DMS79 treated with DMSO at 0.1 percent for 48 hours (cell line): ENCODE measurements around the gene SEC23IP.

ENCODE experiments used
- DNase-seq: peaks from one replicate; lab custom pipeline; 2025; lab: John Stamatoyannopoulos, UW

Gene SEC23IP

DNA sequence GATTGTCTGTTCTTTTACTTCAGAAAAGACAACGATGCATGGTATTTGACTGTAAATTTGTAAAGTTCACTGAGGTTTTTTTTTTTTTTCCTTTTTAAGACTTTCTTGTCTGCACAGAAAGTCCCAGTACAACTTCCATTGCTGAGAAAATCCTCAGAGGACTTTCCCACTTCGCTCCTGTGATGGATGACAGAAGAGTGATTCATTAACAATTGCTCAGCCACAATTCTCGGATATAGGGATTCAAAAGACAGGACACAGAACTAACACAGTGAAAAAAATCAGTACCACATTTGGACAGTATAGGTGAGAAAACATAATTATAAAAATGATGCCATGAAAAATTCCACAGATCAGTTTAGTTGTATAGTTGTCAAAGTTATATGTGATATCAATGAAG, 48.0 kb downstream of the SEC23IP start:
- DNase-seq, result no peak

DNA sequence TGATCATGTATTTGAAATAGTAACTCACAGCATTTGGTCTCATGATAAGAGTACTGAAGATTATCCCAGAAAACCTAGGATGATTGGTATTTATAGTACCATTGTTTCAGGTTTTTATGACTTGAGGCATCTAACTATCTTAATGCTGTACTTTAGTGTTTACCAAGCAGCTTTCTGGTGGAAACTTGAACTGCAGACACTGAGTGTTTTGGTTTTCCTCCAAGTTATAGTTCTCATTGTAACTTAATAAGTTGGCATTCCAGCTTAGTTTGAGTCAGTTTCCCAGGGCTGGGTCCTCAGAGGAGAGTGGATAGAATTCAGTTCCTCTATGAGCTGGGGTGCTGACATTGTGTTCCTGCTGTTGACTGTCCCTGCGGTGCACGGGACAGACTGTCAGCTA, 50.4 kb downstream of the SEC23IP start:
- DNase-seq, result no peak

DNA sequence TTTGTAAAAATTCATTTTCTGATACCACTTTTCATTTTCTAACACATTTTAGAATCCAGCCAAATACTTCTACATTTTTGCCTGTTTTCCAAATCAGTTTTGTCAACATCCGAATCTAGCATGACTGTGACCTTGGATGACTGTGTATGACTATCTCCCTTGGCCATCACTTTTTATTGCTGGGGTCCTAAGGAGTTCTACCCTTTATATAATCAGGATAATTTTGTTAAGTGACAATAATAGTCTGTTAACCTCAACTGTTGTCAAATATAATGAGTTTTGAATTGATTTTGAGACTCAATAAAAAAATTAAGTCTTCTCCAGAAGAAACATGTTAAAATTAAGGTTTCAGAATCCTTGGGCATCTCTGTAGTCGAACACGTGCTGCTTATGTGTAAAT, 53.3 kb downstream of the SEC23IP start:
- no peak for DNase-seq

DNA sequence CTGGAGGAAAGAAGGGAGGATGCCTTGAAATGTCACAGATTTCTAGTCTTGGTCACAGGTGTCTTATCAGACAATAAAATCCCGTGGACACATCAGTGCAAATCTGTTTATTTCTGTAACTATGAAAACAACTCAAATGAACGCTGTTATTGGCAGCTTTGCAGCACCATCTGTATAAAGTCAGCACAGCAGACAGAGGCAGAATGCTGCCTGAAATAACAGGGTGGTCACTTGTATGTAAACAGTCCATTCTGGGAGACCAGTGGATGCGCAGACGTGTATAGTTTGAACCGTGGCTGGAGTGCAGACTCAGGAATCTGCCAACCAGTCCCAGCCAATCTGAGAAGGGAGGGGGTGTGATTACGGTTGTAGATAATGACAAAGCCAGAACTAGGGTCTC, 54.8 kb downstream of the SEC23IP start:
- no peak for DNase-seq

DNA sequence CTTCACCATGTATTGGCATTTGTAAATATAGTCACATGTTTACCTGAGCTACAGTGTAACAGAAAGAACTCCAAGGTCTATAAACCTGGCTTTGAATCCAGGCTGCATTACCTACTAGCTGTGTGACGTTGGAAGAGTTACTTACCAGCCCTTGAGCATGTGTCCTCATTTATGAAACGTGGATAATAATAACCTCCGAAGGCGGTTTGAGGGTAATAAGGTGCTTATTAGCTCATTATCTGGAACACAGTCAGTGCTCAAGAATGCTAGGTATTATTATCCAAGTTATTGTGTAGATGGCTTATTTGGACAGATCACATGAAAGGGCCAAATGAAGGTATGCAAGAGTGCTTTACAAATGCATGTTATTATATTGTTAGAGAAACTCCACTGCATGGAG, 64.9 kb downstream of the SEC23IP start:
- DNase-seq, result no peak

DNA sequence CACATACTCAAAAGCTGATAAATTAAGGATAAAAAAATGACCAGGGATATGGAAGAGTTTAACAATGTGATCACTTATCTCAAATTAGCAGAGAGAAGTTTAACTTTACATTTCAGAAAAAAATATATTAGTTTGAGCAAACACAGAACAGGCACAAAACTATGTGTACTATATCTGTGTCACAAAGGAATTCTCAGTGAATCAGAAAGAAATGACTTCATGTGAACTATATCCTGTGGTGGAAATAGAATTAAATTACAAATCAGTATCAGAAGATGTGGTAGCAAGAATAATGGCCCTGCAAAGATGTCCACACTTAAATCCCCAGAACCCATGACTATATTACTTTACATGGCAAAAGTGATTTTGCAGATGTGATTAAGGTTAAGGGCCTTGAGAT, 70.3 kb downstream of the SEC23IP start:
- no peak for DNase-seq

DNA sequence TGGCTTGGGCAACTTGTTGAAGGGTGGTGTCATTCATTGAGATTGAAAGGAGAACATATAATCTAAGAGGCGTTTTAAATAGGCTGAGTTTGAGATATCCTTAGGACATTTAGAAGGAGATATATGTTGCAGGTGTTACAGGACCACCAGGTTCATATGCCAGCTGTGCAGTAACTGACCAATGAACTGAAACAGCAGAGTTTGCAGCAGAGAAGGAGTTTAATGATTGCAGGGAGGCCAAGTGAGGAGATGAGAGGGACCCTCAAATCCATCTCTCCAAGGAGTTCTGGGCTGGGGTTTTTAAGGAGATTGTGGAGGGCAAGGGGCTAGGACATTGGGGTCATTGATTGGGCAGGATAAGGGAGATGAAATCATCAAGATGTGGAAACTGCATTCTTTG, 74.5 kb downstream of the SEC23IP start:
- no peak for DNase-seq

- no peak for DNase-seq
Measured at GRCh38 chr10:119969609-119970008, 77.1 kb downstream of the SEC23IP start.

GRCh38 chr10:119970107-119970506, 77.6 kb downstream of the SEC23IP start:
- no peak for DNase-seq

DNA sequence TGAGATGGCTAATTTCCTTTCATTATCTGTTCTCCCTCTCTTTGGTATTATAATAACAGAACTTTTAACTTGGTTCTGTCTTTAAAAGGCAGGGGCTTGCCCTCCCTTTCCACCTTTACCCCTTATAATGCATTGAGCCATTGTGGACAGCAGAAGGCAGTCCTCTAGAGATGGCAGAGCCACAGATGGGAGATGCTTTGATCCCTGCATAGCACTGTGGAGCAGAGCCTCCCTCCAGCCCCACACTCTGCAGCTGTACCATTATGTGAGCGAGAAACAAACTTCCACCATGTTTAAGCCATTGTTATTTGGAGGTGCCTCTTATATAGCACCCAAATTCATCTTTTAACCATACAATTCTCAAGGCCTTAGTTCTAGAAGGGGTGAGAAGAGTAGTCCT, 78.4 kb downstream of the SEC23IP start:
- DNase-seq, result no peak

DNA sequence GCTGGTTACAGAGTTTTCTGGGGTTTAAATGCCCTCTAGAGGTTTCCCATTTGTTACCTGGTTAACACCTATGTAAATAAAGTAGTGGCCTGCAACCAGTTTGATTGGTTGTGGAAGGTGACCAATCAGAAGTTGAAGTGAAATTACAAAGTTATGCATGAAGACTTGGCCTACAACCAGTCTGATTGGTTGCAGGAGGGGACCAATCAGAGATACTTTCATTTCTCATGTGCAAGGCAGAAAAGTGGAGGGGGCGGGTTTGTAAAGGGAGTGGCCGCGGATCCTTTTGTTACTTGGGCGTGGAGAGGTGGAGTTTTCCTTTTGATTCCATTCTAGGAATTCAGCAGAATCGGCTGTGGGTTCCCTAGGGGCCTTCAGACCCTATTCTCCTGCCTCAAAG, 80.8 kb downstream of the SEC23IP start:
- no peak for DNase-seq

DNA sequence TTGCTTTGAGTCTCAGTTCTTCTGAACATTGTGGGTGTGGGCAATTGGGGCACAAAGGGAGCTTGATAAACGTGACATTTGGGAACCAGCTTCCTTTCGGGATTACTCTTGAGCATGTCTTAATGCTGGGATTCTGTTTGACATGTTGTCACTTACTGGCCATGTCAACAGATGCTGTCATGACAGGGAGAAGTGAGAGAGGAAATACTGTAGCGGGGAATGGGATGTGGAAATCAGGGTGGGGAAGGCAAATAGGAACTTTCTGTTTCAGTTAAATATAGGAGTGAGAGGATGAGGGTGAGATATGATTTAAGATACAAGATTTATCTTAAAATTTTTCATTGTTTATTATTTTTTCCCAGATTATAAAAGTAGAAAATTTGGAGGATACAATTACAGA, 83.9 kb downstream of the SEC23IP start:
- no peak for DNase-seq

GRCh38 chr10:119980956-119981750, 88.6 kb downstream of the SEC23IP start:
- DNase-seq, result no peak

GRCh38 chr10:119981826-119982225, 89.3 kb downstream of the SEC23IP start:
- DNase-seq, result no peak

DNA sequence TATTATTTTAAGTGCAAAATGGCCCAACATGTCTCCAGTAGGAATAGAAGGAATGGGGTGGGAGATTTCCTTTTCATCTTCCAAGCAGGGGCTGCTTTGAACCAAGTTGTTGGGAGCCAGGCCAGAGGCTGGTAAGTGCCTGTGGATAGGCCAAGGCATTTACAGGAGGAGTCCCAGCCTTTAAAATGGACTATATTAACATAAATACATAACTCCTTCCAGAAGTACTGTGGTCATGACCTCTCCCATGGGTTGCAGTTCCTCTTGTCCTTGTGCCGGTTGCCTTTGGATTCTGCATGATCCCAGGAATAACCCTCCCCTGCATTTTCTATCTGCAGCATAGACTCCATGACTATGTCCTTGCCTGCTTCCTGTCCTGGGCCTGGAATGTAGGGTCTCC, 95.8 kb downstream of the SEC23IP start:
- DNase-seq, result no peak

- no peak for DNase-seq
Measured at GRCh38 chr10:119989966-119990365, 97.4 kb downstream of the SEC23IP start.

- DNase-seq, result no peak
Measured at GRCh38 chr10:119991066-119991465, 98.5 kb downstream of the SEC23IP start.

GRCh38 chr10:119991816-119992215, 99.3 kb downstream of the SEC23IP start:
- DNase-seq, result no peak
